ENCODE data around the gene PAX5. TPM values are rescaled to one million over a fixed set of nuclear protein-coding genes. Genes with fewer than 3 reads are reported as not detected.

PAX5 gene
- total and polyA plus RNA-seq, 4 experiments from 2014 or later, result 0.32 TPM; not detected in 3

- H3K4me3 Mint-ChIP-seq, result peak overlapping the region; percentile 59 to 81 (median 70)
- Histone ChIP-seq H3K36me3 (ENCODE audit: insufficient read depth, low read length) (no peaks in the 10 kb centered on the region), H3K9me3 (ENCODE audit: control insufficient read depth in 1 of 2, low read length in 2 of 2) (no peaks in the 10 kb centered on the region), H3K4me1 (ENCODE audit: insufficient read depth, low read length) (peaks cover 60% of the 10 kb centered on the region), H3K27ac (ENCODE audit: low read depth, low read length) (no peak overlapping the region), H3K27me3 (ENCODE audit: insufficient read depth, low read length) (peaks cover 84% of the 10 kb centered on the region), H3K4me3 (ENCODE audit: low read length in 2 of 2) (peak overlapping the region in 1 of 2 donors; percentile 32)
- peaks cover 62 to 75% of the 10 kb centered on the region in 2 donors for H3K27me3 Mint-ChIP-seq
- ChIA-PET POLR2A (ENCODE audit: partially characterized antibody) (no interaction called here), CTCF (ENCODE audit: partially characterized antibody) (no interaction called here)
- H3K36me3 Mint-ChIP-seq, result peaks cover 0 to 5% of the 10 kb centered on the region in 2 donors
- intact Hi-C loops (cut with micrococcal nuclease), result no loop called here
- H3K27ac Mint-ChIP-seq, result peak overlapping the region in 2 of 7 donors; percentile 41 to 64
- H3K4me1 Mint-ChIP-seq, result peaks cover 26 to 71% (median 41%) of the 10 kb centered on the region in 4 donors
- DNase-seq, result peak in 1 of 5 donors; percentile 31
- H3K9me3 Mint-ChIP-seq, result peaks cover 0 to 11% (median 4%) of the 10 kb centered on the region in 8 donors
These were observed 353 bp upstream of the PAX5 start for GRCh38 chr9:37034305-37034937.

GRCh38 chr9:37033141-37033540 is 927 bp downstream of the PAX5 start:
- Mint-ChIP-seq H3K27me3 (peaks cover 68 to 74% of the 10 kb centered on the region in 2 donors), H3K9me3 (peaks cover 0 to 9% (median 3%) of the 10 kb centered on the region in 8 donors), H3K4me3 (peak overlapping the region in 6 of 8 donors; percentile 28 to 70 (median 56)), H3K4me1 (peaks cover 28 to 79% (median 46%) of the 10 kb centered on the region in 4 donors), H3K36me3 (peaks cover 0 to 5% of the 10 kb centered on the region in 2 donors), H3K27ac (peak overlapping the region in 2 of 7 donors; percentile 29 to 64)
- H3K36me3 ChIP-seq (ENCODE audit: insufficient read depth, low read length), result no peaks in the 10 kb centered on the region
- intact Hi-C loops (cut with micrococcal nuclease), result no loop called here
- H3K27ac ChIP-seq (ENCODE audit: low read depth, low read length), result no peak overlapping the region
- CTCF ChIA-PET (ENCODE audit: partially characterized antibody), result no interaction called here
- H3K4me3 ChIP-seq (ENCODE audit: low read length in 2 of 2), result no peak overlapping the region
- H3K27me3 ChIP-seq (ENCODE audit: insufficient read depth, low read length), result peaks cover 87% of the 10 kb centered on the region
- no peak for DNase-seq
- no peaks in the 10 kb centered on the region for H3K9me3 ChIP-seq (ENCODE audit: control insufficient read depth in 1 of 2, low read length in 2 of 2)
- H3K4me1 ChIP-seq (ENCODE audit: insufficient read depth, low read length), result peaks cover 71% of the 10 kb centered on the region
- POLR2A ChIA-PET (ENCODE audit: partially characterized antibody), result no interaction called here

GRCh38 chr9:37032713-37033112 is 1.4 kb downstream of the PAX5 start:
- H3K4me1 ChIP-seq (ENCODE audit: insufficient read depth, low read length), result peaks cover 71% of the 10 kb centered on the region
- no peaks in the 10 kb centered on the region for H3K36me3 ChIP-seq (ENCODE audit: insufficient read depth, low read length)
- Mint-ChIP-seq H3K27me3 (peaks cover 70 to 76% of the 10 kb centered on the region in 2 donors), H3K36me3 (peaks cover 0 to 5% of the 10 kb centered on the region in 2 donors), H3K4me3 (peak overlapping the region in 1 of 8 donors; percentile 43), H3K9me3 (peaks cover 0 to 9% (median 3%) of the 10 kb centered on the region in 8 donors), H3K27ac (peak overlapping the region in 1 of 7 donors; percentile 64), H3K4me1 (peaks cover 30 to 80% (median 47%) of the 10 kb centered on the region in 4 donors)
- H3K9me3 ChIP-seq (ENCODE audit: control insufficient read depth in 1 of 2, low read length in 2 of 2), result no peaks in the 10 kb centered on the region
- ChIA-PET CTCF (ENCODE audit: partially characterized antibody) (no interaction called here), POLR2A (ENCODE audit: partially characterized antibody) (no interaction called here)
- intact Hi-C loops (cut with micrococcal nuclease), result no loop called here
- peaks cover 87% of the 10 kb centered on the region for H3K27me3 ChIP-seq (ENCODE audit: insufficient read depth, low read length)
- H3K4me3 ChIP-seq (ENCODE audit: low read length in 2 of 2), result no peak overlapping the region
- DNase-seq, result no peak
- no peak overlapping the region for H3K27ac ChIP-seq (ENCODE audit: low read depth, low read length)

GRCh38 chr9:37031902-37032301 is 2.2 kb downstream of the PAX5 start:
- Histone ChIP-seq H3K4me3 (ENCODE audit: low read length in 2 of 2) (no peak overlapping the region), H3K27ac (ENCODE audit: low read depth, low read length) (no peak overlapping the region), H3K9me3 (ENCODE audit: control insufficient read depth in 1 of 2, low read length in 2 of 2) (no peaks in the 10 kb centered on the region), H3K36me3 (ENCODE audit: insufficient read depth, low read length) (no peaks in the 10 kb centered on the region), H3K27me3 (ENCODE audit: insufficient read depth, low read length) (peaks cover 86% of the 10 kb centered on the region), H3K4me1 (ENCODE audit: insufficient read depth, low read length) (peaks cover 70% of the 10 kb centered on the region)
- ChIA-PET POLR2A (ENCODE audit: partially characterized antibody) (no interaction called here), CTCF (ENCODE audit: partially characterized antibody) (no interaction called here)
- H3K4me1 Mint-ChIP-seq, result peaks cover 26 to 75% (median 43%) of the 10 kb centered on the region in 4 donors
- no peak for DNase-seq
- H3K27me3 Mint-ChIP-seq, result peaks cover 64 to 73% of the 10 kb centered on the region in 2 donors
- intact Hi-C loops (cut with micrococcal nuclease), result no loop called here
- peaks cover 0 to 4% of the 10 kb centered on the region in 2 donors for H3K36me3 Mint-ChIP-seq
- H3K27ac Mint-ChIP-seq, result peak overlapping the region in 1 of 7 donors; percentile 64
- peak overlapping the region in 1 of 8 donors; percentile 35 for H3K4me3 Mint-ChIP-seq
- H3K9me3 Mint-ChIP-seq, result peaks cover 0 to 5% (median 2%) of the 10 kb centered on the region in 8 donors

GRCh38 chr9:37031081-37031480 is 3.0 kb downstream of the PAX5 start:
- Mint-ChIP-seq H3K27ac (peak overlapping the region in 1 of 7 donors; percentile 66), H3K36me3 (peaks cover 0 to 2% of the 10 kb centered on the region in 2 donors), H3K4me3 (peak overlapping the region in 1 of 8 donors; percentile 49), H3K9me3 (peaks cover 0 to 4% (median 2%) of the 10 kb centered on the region in 8 donors), H3K27me3 (peaks cover 59 to 69% of the 10 kb centered on the region in 2 donors), H3K4me1 (peaks cover 22 to 69% (median 39%) of the 10 kb centered on the region in 4 donors)
- Histone ChIP-seq H3K36me3 (ENCODE audit: insufficient read depth, low read length) (no peaks in the 10 kb centered on the region), H3K27me3 (ENCODE audit: insufficient read depth, low read length) (peaks cover 87% of the 10 kb centered on the region), H3K9me3 (ENCODE audit: control insufficient read depth in 1 of 2, low read length in 2 of 2) (no peaks in the 10 kb centered on the region), H3K4me3 (ENCODE audit: low read length in 2 of 2) (no peak overlapping the region), H3K4me1 (ENCODE audit: insufficient read depth, low read length) (peaks cover 70% of the 10 kb centered on the region), H3K27ac (ENCODE audit: low read depth, low read length) (no peak overlapping the region)
- CTCF ChIA-PET (ENCODE audit: partially characterized antibody), result no interaction called here
- intact Hi-C loops (cut with micrococcal nuclease), result no loop called here
- POLR2A ChIA-PET (ENCODE audit: partially characterized antibody), result no interaction called here
- DNase-seq, result no peak

- no peaks in the 10 kb centered on the region for H3K36me3 ChIP-seq (ENCODE audit: insufficient read depth, low read length)
- H3K27ac ChIP-seq (ENCODE audit: low read depth, low read length), result no peak overlapping the region
- DNase-seq, result peak in 1 of 5 donors; percentile 17
- Mint-ChIP-seq H3K4me1 (peaks cover 21 to 69% (median 39%) of the 10 kb centered on the region in 4 donors), H3K4me3 (peak overlapping the region in 6 of 8 donors; percentile 38 to 74 (median 64)), H3K27me3 (peaks cover 59 to 70% of the 10 kb centered on the region in 2 donors), H3K36me3 (no peaks in the 10 kb centered on the region), H3K9me3 (no peaks in the 10 kb centered on the region), H3K27ac (peak overlapping the region in 2 of 7 donors; percentile 31 to 66)
- H3K27me3 ChIP-seq (ENCODE audit: insufficient read depth, low read length), result peaks cover 87% of the 10 kb centered on the region
- no peak overlapping the region for H3K4me3 ChIP-seq (ENCODE audit: low read length in 2 of 2)
- no peaks in the 10 kb centered on the region for H3K9me3 ChIP-seq (ENCODE audit: control insufficient read depth in 1 of 2, low read length in 2 of 2)
- ChIA-PET CTCF (ENCODE audit: partially characterized antibody) (no interaction called here), POLR2A (ENCODE audit: partially characterized antibody) (no interaction called here)
- intact Hi-C loops (cut with micrococcal nuclease), result no loop called here
- H3K4me1 ChIP-seq (ENCODE audit: insufficient read depth, low read length), result peaks cover 70% of the 10 kb centered on the region
These were observed 3.5 kb downstream of the PAX5 start for GRCh38 chr9:37030611-37030939.

- peaks cover 87% of the 10 kb centered on the region for H3K27me3 ChIP-seq (ENCODE audit: insufficient read depth, low read length)
- Mint-ChIP-seq H3K27ac (peak overlapping the region in 1 of 7 donors; percentile 66), H3K4me1 (peaks cover 23 to 66% (median 38%) of the 10 kb centered on the region in 4 donors), H3K9me3 (no peaks in the 10 kb centered on the region), H3K27me3 (peaks cover 58 to 69% of the 10 kb centered on the region in 2 donors), H3K36me3 (no peaks in the 10 kb centered on the region), H3K4me3 (peak overlapping the region in 7 of 8 donors; percentile 38 to 74 (median 61))
- ChIA-PET CTCF (ENCODE audit: partially characterized antibody) (no interaction called here), POLR2A (ENCODE audit: partially characterized antibody) (no interaction called here)
- no peaks in the 10 kb centered on the region for H3K9me3 ChIP-seq (ENCODE audit: control insufficient read depth in 1 of 2, low read length in 2 of 2)
- intact Hi-C loops (cut with micrococcal nuclease), result loop anchor here (2.0 kb wide), 1 partner anchor 49 kb away; no protein-coding TSS in a partner anchor
- DNase-seq, result peak in 1 of 5 donors; percentile 10
- no peaks in the 10 kb centered on the region for H3K36me3 ChIP-seq (ENCODE audit: insufficient read depth, low read length)
- H3K4me3 ChIP-seq (ENCODE audit: low read length in 2 of 2), result peak overlapping the region in 1 of 2 donors; percentile 14
- H3K27ac ChIP-seq (ENCODE audit: low read depth, low read length), result no peak overlapping the region
- peaks cover 70% of the 10 kb centered on the region for H3K4me1 ChIP-seq (ENCODE audit: insufficient read depth, low read length)
These were observed 4.1 kb downstream of the PAX5 start for GRCh38 chr9:37029776-37030610.
